ENCODE measurements around the gene CROT. TPM values are rescaled to one million over a fixed set of nuclear protein-coding genes. Genes with fewer than 3 reads are reported as not detected.

CROT gene
- total RNA-seq, 2 donors from 2014 or later, result 13.6 to 22.6 TPM

- intact Hi-C loops (cut with DNase I), result no loop called here
These were observed 9.3 kb downstream of the CROT start for GRCh38 chr7:87354749-87355148.

GRCh38 chr7:87356448-87356847, 11.0 kb downstream of the CROT start:
- H3K27ac ChIP-seq, result no peak overlapping the region
- H3K9ac ChIP-seq (ENCODE audit: low read depth in 2 of 2, low read length in 2 of 2), result no peak overlapping the region
- no peak for TF ChIP-seq CTCF (IDR thresholded peaks at IDR 0.05)
- no peaks in the 10 kb centered on the region for H3K4me1 ChIP-seq
- intact Hi-C loops (cut with DNase I), result no loop called here
- H3K36me3 ChIP-seq, result no peaks in the 10 kb centered on the region
- no peaks in the 10 kb centered on the region for H3K9me3 ChIP-seq
- no peak overlapping the region for H3K4me3 ChIP-seq
- DNase-seq, result no peak
- H3K27me3 ChIP-seq, result no peaks in the 10 kb centered on the region

More at GRCh38 chr7:87354749-87355148, 9.3 kb downstream of the CROT start:
- TF ChIP-seq CTCF (IDR thresholded peaks at IDR 0.05), result no peak
- Histone ChIP-seq H3K27ac (no peak overlapping the region), H3K9ac (ENCODE audit: low read depth in 2 of 2, low read length in 2 of 2) (no peak overlapping the region), H3K36me3 (no peaks in the 10 kb centered on the region), H3K27me3 (no peaks in the 10 kb centered on the region), H3K4me3 (no peak overlapping the region), H3K4me1 (no peaks in the 10 kb centered on the region), H3K9me3 (no peaks in the 10 kb centered on the region)
- DNase-seq, result no peak

GRCh38 chr7:87359366-87359765, 13.9 kb downstream of the CROT start:
- H3K9me3 ChIP-seq, result no peaks in the 10 kb centered on the region
- no peak overlapping the region for H3K4me3 ChIP-seq
- intact Hi-C loops (cut with DNase I), result no loop called here
- no peak overlapping the region for H3K9ac ChIP-seq (ENCODE audit: low read depth in 2 of 2, low read length in 2 of 2)
- no peaks in the 10 kb centered on the region for H3K27me3 ChIP-seq
- TF ChIP-seq CTCF (IDR thresholded peaks at IDR 0.05), result no peak
- H3K36me3 ChIP-seq, result no peaks in the 10 kb centered on the region
- DNase-seq, result no peak
- H3K27ac ChIP-seq, result no peak overlapping the region
- H3K4me1 ChIP-seq, result no peaks in the 10 kb centered on the region

GRCh38 chr7:87361320-87361719, 15.9 kb downstream of the CROT start:
- intact Hi-C loops (cut with DNase I), result no loop called here

GRCh38 chr7:87363342-87363741, 17.9 kb downstream of the CROT start:
- no peak for DNase-seq
- Histone ChIP-seq H3K36me3 (no peaks in the 10 kb centered on the region), H3K27me3 (no peaks in the 10 kb centered on the region), H3K27ac (no peak overlapping the region), H3K4me1 (no peaks in the 10 kb centered on the region), H3K9me3 (no peaks in the 10 kb centered on the region), H3K4me3 (no peak overlapping the region), H3K9ac (ENCODE audit: low read depth in 2 of 2, low read length in 2 of 2) (no peak overlapping the region)
- no peak for TF ChIP-seq CTCF (IDR thresholded peaks at IDR 0.05)
- intact Hi-C loops (cut with DNase I), result no loop called here

More at GRCh38 chr7:87361320-87361719, 15.9 kb downstream of the CROT start:
- no peaks in the 10 kb centered on the region for H3K27me3 ChIP-seq
- TF ChIP-seq CTCF (IDR thresholded peaks at IDR 0.05), result no peak
- H3K4me3 ChIP-seq, result no peak overlapping the region
- no peak overlapping the region for H3K27ac ChIP-seq
- no peak overlapping the region for H3K9ac ChIP-seq (ENCODE audit: low read depth in 2 of 2, low read length in 2 of 2)
- no peaks in the 10 kb centered on the region for H3K4me1 ChIP-seq
- no peaks in the 10 kb centered on the region for H3K9me3 ChIP-seq
- no peaks in the 10 kb centered on the region for H3K36me3 ChIP-seq
- DNase-seq, result no peak

- no peak for DNase-seq
- no peak overlapping the region for H3K4me3 ChIP-seq
- H3K9me3 ChIP-seq, result no peaks in the 10 kb centered on the region
- H3K4me1 ChIP-seq, result no peaks in the 10 kb centered on the region
- H3K36me3 ChIP-seq, result no peaks in the 10 kb centered on the region
- intact Hi-C loops (cut with DNase I), result no loop called here
- no peak overlapping the region for H3K9ac ChIP-seq (ENCODE audit: low read depth in 2 of 2, low read length in 2 of 2)
- no peak overlapping the region for H3K27ac ChIP-seq
- no peak for TF ChIP-seq CTCF (IDR thresholded peaks at IDR 0.05)
- no peaks in the 10 kb centered on the region for H3K27me3 ChIP-seq
These were observed 18.8 kb downstream of the CROT start for GRCh38 chr7:87364246-87364645.
